NCI-H1694 treated with DMSO at 0.1 percent for 48 hours (cell line): ENCODE results near the gene PRKG1.
"Not testable (repeated sequence)": the region's sequence is repeated elsewhere in the genome, so short reads cannot be mapped to it uniquely, and the experiment has no call there.

ENCODE experiments used
- DNase-seq: peaks from one replicate; lab custom pipeline; 2025; lab: John Stamatoyannopoulos, UW

Gene PRKG1

DNA sequence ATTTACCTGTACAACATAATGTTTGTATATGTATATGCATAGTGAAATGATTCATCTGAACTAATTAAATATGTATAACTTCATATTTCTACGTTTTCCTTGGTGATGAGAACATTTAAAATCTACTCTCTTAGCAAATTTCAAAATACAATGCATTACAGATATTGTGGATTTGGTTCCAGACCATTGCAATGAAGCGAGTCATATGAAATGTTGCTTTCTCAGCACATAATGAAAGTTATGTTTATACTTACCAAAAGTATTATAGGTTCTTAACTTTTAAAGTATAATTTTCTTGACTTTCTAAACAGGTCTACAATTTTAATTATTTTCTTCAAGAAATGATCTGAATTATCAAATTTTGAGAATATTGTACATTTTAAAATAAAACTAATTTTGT is 435.9 kb downstream of the PRKG1 start:
- no peak for DNase-seq

DNA sequence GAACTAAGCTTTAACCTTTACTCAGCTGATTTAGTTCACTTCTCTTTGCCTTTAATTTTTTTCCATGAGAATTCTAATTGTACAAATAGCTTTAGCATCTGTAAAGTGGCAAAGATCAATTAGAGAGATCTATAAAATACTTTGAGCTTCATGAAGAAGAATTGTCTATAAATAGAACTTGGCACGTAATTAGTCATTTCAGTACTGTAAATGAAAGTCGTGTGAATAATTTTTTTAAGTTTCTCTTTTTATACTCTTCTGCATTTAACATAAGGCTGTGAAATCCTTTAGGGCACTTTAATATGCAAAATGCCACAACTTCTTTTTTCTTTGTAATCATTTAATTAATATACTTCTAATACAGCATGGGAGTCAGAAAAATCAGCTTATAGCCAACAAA is 447.3 kb downstream of the PRKG1 start:
- DNase-seq: no peak

DNA sequence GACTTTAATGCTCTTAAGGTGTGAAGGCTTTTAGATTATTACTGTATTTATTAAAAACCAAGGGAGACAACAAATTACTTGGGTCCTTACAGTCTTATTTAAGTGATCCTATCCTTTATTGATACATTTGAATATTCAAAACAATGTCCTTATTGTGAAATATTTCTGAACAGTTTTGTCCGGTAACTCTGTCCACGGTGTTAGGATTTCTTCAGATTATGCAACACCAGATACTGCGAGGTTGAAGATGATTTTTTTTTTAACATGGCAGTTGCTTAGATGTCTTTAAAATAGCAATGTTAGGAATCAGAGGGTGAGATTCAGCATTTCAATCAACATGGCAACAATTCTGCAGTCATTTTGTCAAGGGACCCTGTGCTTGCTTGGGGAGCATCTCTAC is 448.6 kb downstream of the PRKG1 start:
- no peak for DNase-seq

DNA sequence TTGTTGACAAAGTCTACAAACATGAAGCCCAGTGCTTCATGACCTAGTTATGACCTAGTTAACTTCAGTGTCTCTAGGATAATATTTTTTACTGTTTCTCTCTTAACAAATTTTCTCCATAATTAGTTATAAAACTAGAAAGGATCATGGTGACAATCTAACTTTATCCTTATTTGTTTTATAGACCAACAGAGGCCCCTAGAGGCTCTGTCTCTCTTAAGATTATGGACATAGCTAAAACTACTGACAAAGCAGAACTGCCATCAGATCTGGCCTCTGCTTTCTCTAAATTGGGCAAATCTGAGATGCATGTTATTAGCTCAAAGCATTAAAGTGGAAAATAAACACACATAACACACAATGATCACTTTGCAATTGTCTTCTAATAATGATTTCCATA is 449.2 kb downstream of the PRKG1 start:
- DNase-seq: no peak

DNA sequence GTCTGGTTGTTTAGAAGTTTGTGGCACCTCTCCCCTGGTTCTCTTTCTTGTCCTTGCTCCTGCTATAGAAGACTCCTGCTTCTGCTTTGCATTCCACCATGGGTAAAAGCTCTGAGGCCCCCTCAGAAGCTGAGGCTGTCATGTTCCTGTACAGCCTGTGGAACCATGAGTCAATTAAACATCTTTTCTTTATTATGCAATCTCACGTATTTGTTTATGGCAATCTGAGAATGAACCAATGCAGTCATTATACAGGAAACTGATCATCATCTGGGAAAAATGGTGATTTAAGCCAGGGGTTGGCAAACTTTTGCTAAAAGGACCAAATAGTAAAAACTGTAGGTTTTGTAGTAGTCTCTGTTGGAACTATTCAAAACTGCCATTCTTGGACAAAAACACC is 449.8 kb downstream of the PRKG1 start:
- no peak for DNase-seq

DNA sequence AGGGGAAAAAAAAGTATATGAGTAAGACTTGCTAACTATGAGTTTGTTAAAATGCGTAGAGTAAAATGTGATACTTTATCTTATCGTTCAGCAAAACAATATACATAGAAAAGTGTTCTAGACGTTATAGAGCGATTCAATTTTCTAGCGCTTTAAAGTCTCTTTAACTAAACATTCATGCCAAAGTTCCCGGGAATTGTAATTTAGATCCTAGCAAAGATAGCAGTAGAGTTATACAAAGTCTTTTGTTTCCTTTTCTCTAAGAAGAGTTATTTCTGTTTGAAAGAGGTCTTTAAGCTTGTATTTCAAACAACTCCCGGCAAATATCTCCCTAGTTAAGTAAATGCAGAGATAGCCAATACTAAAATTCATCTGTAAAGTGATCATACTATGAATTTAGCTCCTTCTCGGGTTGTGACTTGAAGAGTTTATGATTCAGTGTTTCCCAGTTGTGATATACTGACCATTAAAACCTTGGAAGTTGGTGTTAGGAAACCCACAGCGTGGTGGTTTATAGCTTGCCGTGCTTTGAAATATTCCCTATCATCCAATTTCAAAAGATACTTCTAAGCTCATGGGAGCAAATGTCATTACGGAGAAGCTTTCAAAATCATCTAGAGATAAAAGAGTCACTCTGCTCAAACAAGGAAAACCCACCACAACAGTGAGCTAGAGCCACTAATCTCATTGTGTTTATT is 453.4 kb downstream of the PRKG1 start:
- DNase-seq: no peak

DNA sequence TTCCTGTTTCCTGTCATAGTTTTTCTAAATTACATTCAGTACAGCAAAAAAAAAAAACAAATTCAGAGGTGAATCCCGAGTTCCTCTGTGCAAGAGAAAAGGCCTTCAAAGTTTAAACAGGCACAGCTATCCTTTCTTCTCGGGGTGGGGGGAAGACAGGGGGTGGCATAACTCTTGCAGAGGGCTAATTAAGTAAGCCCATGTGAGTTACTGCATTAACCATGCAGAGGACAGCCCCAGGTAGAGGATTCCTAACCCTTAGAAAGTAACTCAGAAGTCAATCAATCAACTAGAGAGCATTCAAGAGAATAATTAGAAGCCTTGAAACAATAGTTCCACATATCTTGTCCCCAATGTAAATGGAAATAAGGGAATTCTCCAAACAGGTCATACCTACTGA is 454.2 kb downstream of the PRKG1 start:
- no peak for DNase-seq

DNA sequence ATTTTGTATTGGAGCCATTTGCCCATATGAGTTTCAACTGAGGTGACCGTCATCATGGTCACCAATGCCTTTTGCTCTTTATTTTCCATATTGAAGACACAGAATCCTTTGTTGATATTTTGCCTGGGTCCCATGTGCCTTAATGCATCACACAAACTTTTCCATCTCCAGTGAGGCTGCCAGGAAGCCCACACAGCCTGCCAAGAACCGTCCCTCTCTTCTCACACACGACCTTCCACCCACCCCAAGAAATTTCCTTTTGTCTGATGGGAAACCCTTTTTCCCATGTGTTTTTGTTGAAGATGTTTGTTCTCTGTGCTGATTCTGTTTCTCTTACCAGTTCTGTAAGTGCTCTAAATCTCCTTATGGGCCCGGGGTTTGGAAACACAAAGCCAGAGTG is 456.3 kb downstream of the PRKG1 start:
- no peak for DNase-seq

DNA sequence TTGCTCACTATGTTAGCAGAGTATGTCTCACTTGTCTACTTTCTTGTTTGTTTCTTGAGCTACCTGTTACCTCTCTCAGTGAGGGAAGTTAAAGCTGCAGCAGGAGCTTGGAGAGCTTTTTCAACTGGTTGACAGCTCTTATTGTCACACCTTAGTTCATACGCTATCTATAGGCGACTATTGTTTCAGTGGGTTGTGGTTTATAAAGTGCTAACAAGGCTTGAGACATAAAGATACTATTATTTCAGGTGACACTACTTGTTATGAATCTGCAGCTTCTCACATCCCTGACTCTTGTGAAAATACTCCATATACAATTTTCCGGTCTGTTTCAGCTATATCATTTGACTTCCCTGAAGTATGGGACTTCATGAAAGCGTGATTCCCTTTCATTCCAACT is 457.8 kb downstream of the PRKG1 start:
- no peak for DNase-seq

DNA sequence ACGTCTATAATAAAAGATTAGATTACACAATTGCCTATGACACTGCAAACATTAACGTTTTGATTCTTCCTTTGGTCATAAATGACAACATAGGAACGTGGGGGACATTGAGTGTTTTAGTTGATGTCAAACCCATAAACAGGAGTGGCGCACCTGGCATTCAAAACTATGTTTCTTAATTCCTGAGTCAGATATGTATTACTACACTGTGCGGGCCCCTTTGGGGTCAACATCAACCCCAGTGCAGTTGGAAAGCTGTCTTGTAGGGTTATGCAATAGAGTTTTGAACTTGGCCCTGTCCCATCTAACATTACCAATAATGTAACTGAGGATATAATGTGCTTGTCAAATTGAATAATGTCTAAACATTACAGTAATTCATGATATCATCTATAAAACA is 468.6 kb downstream of the PRKG1 start:
- no peak for DNase-seq

DNA sequence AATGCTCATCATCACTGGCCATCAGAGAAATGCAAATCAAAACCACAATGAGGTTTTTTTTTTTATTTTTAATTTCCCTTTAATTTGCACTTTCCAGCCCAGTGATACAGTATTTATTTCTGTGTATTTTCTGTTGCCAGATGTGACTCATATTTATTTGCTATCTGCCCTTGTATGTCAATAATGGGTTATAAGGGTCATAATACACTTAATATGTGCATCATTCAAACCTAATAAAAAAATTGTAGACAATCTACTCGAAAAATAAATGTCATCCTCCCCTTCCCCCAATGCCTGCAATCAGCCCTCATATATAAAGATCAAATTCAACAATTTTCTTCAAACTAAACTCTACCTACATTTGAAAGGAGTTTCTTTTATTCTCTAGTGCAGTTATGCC is 470.6 kb downstream of the PRKG1 start:
- no peak for DNase-seq

DNA sequence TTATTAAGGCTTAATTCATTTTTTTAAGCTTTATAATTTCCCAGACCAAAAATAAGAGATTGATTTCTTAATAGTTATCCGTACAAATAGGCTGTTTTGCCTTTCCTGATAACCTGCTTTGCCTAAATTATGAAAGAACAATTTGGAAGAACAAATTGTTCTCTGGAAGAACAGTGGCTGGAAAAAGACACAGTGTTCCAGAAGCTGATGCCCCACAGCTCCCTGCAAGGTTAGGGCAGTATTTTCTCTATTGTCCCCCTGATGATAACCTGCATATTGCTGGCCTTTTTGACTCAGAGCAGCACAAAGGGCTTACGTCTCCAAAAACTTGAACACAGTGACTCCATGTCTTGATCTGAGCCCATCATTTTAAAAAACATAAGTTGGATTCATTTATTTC is 473.7 kb downstream of the PRKG1 start:
- no peak for DNase-seq

DNA sequence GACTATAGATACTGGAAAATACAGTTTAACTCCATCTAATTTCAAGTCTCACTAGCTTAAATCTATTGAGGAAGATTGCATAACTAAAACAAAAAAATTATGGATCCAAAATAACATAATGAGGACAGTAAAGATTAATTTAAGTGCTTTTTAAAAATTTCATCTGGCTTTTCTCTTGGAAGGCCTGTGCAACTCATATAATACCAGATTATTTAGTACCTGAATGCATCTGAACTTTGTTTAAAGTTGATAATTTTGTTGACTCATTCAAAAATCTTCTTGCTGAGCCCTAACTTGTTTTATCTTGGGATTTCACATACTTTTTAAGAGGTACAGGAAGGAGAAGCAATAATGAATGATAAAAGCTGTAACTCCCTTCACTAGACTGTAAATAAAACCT is 478.6 kb downstream of the PRKG1 start:
- DNase-seq: no peak

DNA sequence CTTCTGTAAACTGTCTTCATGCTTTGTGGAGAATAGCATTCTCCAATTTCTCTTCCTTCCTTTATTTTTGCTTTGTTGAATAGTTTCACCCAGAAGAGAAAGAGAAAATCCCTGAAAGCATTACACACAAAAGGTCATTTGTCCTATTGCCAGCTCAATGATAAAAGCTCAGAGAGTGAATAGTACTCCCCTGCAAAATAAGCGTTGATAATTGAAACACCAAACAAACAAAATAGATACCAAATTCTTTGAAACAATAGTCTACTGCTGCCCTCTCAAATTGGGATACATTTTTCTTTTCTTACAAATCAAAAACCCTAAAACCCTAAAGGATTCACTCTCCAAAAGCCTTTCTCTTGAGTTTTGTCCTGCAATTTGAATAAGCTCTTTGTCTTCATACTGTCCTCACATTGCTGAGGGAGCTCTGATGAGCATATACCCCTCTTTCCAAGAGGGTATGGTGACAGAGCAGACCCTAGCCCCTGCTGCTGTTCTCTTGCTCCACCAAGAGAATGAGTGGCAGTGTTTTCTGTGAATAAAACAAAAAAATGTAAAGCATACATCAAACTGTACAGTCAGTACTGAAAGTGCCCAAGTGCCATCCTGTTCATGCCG is 490.7 kb downstream of the PRKG1 start:
- DNase-seq: no peak

DNA sequence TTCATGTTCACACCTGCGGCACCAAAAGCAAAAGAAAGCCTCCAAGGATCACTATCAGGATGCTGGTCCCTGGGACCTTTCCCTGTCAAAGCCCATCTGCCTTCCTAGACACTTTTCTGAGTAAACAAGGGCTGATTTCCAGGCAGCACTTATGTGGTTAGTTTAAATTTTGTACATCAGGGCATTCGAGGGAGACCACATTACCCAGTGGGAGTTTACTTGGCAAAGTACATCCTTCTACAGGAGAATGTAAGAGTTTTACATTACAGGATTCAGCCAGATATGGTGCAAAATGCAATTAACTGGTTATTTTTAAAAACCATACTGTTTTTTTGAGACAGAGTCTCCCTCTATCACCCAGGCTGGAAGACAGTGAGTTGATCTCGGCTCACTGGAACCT is 493.0 kb downstream of the PRKG1 start:
- no peak for DNase-seq

DNA sequence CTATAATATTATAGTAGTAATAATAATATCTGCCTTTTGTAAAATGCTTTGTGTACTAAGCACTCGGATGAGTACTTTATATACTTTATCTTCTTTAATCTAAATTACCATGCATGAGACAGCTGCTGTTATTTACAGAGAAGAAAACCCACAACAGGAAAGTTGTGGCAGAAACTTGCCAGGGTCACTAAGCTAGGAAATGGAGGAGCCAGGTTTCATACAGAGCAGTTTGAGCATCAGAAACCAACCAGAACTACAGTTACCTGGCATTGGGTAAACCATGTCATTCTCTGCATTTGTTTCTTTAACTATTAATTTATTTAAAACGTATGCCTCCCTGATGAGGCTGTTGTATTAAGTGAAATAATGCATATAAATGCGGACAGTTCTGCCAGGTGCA is 495.2 kb downstream of the PRKG1 start:
- no peak for DNase-seq

DNA sequence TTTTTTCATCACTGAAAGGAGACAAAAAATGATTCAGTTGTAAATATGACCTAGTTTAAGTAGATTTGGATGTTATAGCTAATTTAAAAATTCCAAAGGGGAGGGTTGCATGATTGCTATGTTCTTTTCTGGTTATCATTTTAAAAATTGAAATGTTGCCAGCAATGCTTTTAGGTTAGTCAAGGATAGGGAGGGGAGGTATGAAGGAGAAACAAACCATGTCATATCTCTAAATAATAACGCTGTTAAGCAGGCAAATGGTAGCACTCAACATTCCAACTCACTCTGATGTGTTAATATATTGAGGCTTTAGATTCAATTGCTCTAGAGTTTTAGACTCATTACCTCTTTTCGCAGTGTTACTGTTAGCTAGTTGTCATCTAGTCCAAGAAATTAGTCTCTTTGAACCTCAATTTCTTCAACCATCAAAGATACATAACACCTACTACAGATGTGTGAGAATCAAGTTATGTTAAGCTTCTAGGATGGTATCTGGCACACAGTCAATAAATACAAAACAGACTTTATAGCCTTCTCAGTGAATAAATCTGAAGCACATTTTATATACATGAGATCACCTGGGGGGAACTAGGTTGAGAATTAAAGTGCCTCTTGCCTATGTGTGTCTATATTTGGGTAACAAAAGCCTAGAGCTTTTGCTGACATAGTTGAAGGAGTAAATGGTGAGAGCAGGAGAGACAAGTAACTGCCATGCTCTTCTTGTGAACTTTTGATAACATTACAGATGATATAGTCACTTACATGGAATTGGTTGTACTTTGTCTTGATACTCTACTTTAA is 500.2 kb downstream of the PRKG1 start:
- no peak for DNase-seq

DNA sequence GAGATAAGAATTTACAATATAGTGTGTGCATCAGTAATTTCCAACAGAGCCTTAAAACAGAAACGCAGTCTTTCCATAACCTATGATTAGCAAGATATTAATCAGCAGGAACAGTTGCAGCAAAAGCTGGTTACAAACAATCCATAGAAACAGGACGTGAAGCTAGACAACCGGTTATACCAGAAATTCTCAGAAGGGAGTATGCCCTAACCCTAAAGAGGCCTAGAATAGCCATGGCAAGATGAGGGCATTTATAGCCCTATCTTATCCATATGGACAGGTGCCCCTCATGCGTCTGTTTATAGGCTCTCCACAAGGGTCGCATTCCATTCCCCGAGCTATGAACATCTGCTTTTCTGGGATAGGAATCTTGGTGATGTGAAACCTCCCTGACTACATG is 506.9 kb downstream of the PRKG1 start:
- DNase-seq: not testable (repeated sequence)

DNA sequence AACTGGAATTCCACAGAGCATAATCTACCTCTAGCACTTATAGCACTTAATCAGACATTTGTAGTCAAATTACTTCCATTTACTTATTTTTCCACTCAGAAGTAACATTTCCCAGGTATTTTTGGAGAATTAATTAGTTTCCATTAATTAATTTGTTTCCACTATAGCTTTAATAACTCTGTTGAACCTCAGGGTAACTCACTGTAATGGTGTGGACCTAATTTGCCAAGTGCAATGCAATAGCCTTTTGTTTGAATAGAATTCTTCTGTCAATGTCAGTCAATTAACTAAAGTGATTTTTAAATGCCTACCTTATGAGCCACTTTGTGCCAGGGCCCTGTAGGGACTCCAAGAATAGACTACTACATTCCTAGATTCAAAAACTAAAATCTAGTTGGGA is 509.7 kb downstream of the PRKG1 start:
- no peak for DNase-seq

DNA sequence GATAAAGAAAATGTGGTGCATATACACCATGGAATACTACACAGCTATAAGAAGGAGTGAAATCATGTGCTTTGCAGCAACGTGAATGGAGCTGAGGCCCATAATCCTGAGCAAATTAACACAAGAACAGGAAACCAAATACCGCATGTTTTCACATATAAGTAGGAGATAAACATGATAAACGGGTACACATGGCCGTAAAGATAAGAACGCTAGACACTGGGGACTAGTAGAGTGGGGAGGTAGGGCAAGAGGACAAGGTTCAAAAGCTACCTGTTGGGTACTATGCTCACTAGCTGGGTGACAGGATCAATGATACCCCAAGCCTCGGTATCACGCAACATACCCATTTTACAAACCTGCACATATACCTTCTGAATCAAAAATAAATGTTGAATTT is 511.5 kb downstream of the PRKG1 start:
- no peak for DNase-seq

DNA sequence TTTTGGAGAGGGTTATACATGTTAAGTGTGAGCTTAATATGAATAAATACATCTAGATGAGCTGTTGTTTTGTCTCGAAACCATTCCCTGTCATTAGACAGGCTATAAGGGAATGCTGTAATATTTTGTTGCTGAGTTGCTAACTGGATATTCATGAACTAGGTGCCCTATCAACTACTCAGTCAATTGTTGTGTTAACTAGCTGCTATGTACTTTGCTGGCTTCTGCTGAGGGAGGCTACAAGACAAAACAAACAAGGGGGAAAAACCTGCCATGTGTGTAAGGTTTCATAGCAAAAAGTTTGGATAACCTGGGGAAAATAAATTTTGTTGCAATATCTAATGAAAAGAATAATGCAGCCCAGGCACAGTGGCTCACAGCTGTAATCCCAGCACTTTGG is 514.7 kb downstream of the PRKG1 start:
- no peak for DNase-seq

DNA sequence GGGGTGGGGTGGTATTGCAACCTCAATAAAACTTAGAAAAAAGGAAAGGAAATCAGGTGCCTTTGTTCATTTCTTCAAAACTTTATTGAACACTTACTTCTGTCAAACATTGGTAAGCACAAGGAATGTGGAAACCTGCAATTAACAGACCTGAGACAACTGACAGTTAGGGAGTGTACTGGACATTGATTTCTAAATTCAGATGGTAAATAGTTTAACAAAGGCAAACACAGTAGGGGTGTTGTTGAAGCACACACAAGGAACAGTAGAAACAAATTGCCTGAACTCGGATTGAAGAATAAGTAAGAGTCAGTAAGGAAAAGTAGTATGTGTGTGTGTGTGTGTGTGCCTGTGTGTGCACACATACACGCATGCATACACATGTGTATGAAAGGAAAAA is 516.5 kb downstream of the PRKG1 start:
- no peak for DNase-seq

DNA sequence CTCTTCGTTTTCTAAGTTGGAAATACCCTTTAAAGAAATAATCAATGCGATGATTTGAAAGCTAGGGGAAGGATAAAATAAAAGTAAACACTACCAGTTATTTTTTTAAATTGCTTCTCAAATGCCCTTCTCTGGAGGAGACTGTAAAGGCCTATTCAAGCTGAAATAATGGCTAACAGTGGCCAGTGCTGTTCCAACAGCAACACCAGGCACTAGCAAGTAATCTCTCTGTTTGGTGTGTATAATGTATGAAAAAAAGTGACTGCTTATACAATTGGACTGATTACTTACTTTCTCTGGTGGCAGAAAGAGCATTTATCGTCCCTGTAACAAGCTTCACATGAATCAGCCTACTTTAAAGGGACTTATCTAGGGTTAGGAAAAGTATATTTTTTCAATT is 522.4 kb downstream of the PRKG1 start:
- DNase-seq: no peak
